Measurements from ENCODE around the gene ZRANB1. TPM values are rescaled to one million over a fixed set of nuclear protein-coding genes. Genes with fewer than 3 reads are reported as not detected.
"Not testable (repeated sequence)": the region's sequence is repeated elsewhere in the genome, so short reads cannot be mapped to it uniquely, and the experiment has no call there.

The ZRANB1 gene
- total RNA-seq, 4 donors from 2014 or later, result 14.9 to 55.3 (median 28.3) TPM

DNA sequence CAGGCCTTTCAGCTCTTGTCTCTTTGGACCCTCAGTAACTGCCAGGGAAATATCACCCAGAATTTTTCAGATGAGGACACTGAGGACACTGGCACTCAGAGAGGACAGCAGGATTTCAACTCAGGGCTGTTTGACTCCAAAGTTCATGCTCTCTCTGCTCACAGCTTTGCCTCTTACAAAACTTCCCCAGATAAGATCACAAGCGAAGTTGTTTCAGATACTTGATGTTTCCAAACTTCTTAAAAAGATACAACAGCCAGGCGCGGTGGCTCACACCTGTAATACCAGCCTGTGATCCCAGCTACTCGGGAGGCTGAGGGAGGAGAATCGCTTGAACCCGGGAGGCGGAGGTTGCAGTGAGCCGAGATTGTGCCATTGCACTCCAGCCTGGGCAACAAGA, 32.4 kb upstream of the ZRANB1 start:
- H3K4me3 ChIP-seq, result no peak overlapping the region
- H3K9me3 ChIP-seq, result no peaks in the 10 kb centered on the region
- H3K36me3 ChIP-seq, result no peaks in the 10 kb centered on the region
- no peak for TF ChIP-seq POLR2A (IDR thresholded peaks at IDR 0.05)
- TF ChIP-seq, protein P1, sequence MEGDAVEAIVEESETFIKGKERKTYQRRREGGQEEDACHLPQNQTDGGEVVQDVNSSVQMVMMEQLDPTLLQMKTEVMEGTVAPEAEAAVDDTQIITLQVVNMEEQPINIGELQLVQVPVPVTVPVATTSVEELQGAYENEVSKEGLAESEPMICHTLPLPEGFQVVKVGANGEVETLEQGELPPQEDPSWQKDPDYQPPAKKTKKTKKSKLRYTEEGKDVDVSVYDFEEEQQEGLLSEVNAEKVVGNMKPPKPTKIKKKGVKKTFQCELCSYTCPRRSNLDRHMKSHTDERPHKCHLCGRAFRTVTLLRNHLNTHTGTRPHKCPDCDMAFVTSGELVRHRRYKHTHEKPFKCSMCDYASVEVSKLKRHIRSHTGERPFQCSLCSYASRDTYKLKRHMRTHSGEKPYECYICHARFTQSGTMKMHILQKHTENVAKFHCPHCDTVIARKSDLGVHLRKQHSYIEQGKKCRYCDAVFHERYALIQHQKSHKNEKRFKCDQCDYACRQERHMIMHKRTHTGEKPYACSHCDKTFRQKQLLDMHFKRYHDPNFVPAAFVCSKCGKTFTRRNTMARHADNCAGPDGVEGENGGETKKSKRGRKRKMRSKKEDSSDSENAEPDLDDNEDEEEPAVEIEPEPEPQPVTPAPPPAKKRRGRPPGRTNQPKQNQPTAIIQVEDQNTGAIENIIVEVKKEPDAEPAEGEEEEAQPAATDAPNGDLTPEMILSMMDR (IDR thresholded peaks at IDR 0.05), result no peak
- H3K4me1 ChIP-seq, result no peaks in the 10 kb centered on the region
- H3K27me3 ChIP-seq, result no peaks in the 10 kb centered on the region
- no peak for DNase-seq
- intact Hi-C loops (cut with DNase I; ENCODE audit: low total_unique reads), result no loop called here
- H3K27ac ChIP-seq, result no peak overlapping the region

DNA sequence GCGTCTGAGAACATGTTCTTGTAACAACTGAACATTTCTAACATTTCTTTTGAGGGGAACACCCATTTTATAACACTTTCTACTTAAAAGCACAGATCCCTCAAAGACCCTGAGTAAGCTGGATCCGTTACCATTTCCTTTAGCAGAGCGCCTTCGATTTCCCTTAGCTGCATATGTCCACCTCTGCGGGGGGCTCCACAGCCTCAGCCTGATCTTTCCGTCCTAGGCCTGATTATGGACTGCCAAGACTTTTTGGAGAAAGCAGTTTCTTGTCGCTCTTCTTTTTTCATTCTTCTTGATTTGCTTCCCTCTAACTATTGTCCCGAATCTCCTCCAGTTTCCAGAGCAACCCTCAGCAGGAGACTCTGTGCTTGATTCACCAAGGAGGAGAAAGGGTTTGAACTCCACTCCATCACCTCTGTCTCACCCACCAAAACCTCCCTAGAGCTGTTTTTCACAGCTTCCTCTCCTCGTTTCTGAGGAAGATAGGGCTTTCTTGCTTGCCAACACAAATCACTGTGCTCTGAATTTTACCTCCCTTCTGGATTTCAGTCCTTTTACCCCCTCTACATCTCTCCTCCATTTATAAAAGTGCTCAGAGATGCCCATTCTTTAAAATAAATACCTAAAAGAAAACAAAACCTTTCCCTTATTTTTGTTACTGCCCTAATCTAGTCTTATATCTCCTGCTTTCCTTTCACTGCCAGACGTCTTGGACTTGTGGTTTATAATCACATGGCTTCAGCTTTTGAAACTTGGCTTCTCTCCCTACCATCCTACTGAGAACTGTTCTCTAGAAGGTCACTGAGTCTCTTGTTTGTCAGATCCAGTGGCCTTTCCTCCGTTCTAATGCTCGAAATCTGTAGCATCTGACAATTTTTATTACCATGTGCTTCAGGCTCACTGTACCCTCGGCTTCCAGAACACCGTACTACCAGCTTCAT, 30.5 kb upstream of the ZRANB1 start:
- intact Hi-C loops (cut with DNase I; ENCODE audit: low total_unique reads), result no loop called here
- Histone ChIP-seq H3K27ac (peak overlapping the region; percentile 72 to 78), H3K4me3 (no peak overlapping the region), H3K27me3 (no peaks in the 10 kb centered on the region), H3K36me3 (no peaks in the 10 kb centered on the region), H3K4me1 (no peaks in the 10 kb centered on the region), H3K9me3 (no peaks in the 10 kb centered on the region)
- no peak for TF ChIP-seq POLR2A (IDR thresholded peaks at IDR 0.05)
- TF ChIP-seq, protein P1 (IDR thresholded peaks at IDR 0.05), result no peak
- no peak for DNase-seq

DNA sequence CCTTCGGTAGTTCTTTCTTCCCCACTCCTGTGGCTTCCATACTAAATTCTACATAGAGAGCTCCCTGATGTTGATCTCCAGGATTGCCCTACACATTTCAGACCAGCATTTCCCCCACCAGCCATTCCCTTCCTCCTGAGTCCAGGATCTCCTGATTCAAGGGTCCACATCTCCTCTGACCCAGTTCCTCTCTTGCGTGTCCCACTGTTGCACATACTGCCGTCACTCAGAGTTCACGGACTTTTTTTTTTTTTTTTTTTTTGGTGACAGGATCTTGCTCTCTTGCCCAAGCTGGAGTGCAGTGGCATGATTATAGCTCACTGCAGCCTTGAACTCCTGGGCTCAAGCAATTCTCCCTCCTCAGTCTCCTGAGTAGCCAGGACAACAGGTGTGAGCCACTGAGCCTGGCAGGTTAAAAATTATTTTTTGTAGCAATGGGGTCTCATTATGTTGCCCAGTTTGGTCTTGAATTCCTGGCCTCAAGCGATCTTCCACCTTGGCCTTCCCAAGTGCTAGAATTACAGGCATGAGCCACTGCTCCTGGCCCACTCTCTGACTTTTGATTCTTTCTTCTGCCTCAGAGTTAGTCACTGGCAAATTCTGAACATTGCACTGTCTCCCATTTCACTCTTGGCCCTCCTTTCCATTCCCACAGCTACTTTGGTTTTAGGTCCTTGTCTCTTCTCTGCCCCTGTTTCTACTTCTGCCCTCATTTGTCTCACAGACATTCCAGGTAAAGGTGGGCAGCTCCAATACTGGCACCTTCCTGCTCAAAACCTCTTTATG, 29.6 kb upstream of the ZRANB1 start:
- intact Hi-C loops (cut with DNase I; ENCODE audit: low total_unique reads), result no loop called here
- TF ChIP-seq, protein P1 (IDR thresholded peaks at IDR 0.05), result no peak
- TF ChIP-seq POLR2A (IDR thresholded peaks at IDR 0.05), result no peak

DNA sequence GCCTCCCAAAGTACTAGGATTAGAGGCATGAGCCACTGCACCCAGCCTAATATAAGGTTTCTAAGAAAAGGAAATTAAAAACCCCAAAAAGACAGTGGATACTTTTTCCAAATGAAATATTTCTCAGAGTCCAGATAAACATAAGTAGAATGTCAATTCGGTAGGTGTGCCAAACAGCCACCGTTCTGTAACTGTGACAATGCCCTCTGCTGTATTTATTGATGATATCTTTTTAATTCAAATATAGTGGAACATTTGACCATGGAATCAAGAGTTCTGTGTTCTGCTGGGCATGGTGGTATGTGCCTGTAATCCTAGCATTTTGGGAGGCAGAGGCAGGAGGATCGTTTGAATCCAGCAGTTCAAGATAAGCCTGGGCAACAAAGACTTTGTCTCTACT, 28.8 kb upstream of the ZRANB1 start:
- Histone ChIP-seq H3K27ac (no peak overlapping the region), H3K4me3 (no peak overlapping the region), H3K36me3 (no peaks in the 10 kb centered on the region), H3K9me3 (no peaks in the 10 kb centered on the region), H3K4me1 (no peaks in the 10 kb centered on the region), H3K27me3 (no peaks in the 10 kb centered on the region)
- DNase-seq, result no peak
- TF ChIP-seq, protein P1 (IDR thresholded peaks at IDR 0.05), result no peak
- TF ChIP-seq POLR2A (IDR thresholded peaks at IDR 0.05), result no peak
- intact Hi-C loops (cut with DNase I; ENCODE audit: low total_unique reads), result no loop called here

More for the DNA sequence above, 29.6 kb upstream of the ZRANB1 start:
- Histone ChIP-seq H3K9me3 (no peaks in the 10 kb centered on the region), H3K27me3 (no peaks in the 10 kb centered on the region), H3K4me3 (no peak overlapping the region), H3K36me3 (no peaks in the 10 kb centered on the region), H3K27ac (peak overlapping the region; percentile 72 to 78), H3K4me1 (no peaks in the 10 kb centered on the region)
- no peak for DNase-seq

DNA sequence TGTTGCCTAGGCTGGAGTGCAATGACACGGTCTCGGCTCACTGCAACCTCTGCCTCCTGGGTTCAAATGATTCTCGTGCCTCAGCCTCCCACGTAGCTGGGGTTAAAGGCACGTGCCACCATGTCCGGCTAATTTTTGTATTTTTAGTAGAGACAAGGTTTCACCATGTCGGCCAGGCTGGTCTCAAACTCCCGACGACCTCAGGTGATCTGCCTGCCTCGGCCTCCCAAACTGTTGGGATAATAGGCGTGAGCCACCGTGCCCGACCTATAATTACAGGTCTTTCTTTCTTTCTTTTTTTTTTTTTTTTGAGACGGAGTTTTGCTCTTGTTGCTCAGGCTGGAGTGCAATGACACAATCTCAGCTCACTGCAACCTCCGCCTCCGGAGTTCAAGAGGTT, 27.5 kb upstream of the ZRANB1 start:
- H3K27ac ChIP-seq; H3K9me3 ChIP-seq; DNase-seq; H3K4me1 ChIP-seq; H3K36me3 ChIP-seq; H3K4me3 ChIP-seq; intact Hi-C loops (cut with DNase I; ENCODE audit: low total_unique reads); H3K27me3 ChIP-seq: not testable (repeated sequence)

Measured in uterus (tissue), 4 donors.